Testis (tissue), 2 donors: ENCODE measurements around the gene EID2.

ENCODE experiments used
- POLR2A ChIP-seq: fragments of 450-650 bp; IDR thresholded peaks from one replicate; pipeline ENCODE4 v1.6.1; 2017; ENCODE audit warnings: antibody characterized with exemption, mild to moderate bottlenecking, moderate library complexity
- TF ChIP-seq, protein P1 (sequence below), 3 experiments: fragments of 450-650 bp in 2 of 3; fragments of 200-600 bp in 1 of 3; sonication (generic) in 1 of 3; IDR thresholded peaks; one replicate each; pipeline ENCODE4 v1.5.1; 2016 to 2019; ENCODE audit warnings: antibody characterized with exemption in 3 of 3, mild to moderate bottlenecking in 2 of 3, moderate library complexity in 1 of 3

DNA sequence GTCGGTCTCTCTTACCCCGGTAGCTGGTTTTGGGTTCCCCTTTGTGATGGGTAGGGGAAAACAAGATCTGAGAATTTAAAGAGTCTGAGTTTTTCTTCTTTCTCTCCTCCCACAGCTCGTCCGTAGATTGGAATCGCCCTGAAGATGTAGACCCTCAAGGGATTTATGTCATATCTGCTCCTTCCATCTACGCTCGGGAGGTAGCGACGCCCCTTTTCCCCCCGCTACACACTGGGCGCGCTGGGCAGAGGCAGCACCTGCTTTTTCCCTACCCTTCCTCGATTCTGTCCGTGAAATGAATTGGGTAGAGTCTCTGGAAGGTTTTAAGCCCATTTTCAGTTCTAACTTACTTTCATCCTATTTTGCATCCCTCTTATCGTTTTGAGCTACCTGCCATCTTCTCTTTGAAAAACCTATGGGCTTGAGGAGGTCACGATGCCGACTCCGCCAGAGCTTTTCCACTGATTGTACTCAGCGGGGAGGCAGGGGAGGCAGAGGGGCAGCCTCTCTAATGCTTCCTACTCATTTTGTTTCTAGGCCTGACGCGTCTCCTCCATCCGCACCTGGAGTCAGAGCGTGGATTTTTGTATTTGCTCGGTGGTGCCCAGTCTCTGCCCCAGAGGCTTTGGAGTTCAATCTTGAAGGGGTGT is 32.1 kb downstream of the EID2 start:
- TF ChIP-seq POLR2A = no peak
- TF ChIP-seq, protein P1, sequence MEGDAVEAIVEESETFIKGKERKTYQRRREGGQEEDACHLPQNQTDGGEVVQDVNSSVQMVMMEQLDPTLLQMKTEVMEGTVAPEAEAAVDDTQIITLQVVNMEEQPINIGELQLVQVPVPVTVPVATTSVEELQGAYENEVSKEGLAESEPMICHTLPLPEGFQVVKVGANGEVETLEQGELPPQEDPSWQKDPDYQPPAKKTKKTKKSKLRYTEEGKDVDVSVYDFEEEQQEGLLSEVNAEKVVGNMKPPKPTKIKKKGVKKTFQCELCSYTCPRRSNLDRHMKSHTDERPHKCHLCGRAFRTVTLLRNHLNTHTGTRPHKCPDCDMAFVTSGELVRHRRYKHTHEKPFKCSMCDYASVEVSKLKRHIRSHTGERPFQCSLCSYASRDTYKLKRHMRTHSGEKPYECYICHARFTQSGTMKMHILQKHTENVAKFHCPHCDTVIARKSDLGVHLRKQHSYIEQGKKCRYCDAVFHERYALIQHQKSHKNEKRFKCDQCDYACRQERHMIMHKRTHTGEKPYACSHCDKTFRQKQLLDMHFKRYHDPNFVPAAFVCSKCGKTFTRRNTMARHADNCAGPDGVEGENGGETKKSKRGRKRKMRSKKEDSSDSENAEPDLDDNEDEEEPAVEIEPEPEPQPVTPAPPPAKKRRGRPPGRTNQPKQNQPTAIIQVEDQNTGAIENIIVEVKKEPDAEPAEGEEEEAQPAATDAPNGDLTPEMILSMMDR (IDR thresholded peaks at IDR 0.05) = no peak
